Right atrium auricular region (tissue), 2 donors: ENCODE data around the gene SFXN5. TPM values are rescaled to one million over a fixed set of nuclear protein-coding genes. Genes with fewer than 3 reads are reported as not detected.

Experiments used
- DNase-seq: peaks from one replicate; pipeline ENCODE4 v3.0.0-alpha.2; 2019; ENCODE audit warnings: low spot score
- H3K27ac ChIP-seq, 2 donors: fragments of 200-600 bp; sonication (generic); 1 replicate in 1 of 2; 2 replicates in 1 of 2; pipeline ENCODE4 v1.5.1; 2016 to 2019
- H3K27me3 ChIP-seq, 2 donors: fragments of 200-600 bp; sonication (generic); one replicate each; pipeline versions ENCODE4 v1.5.1 to v1.6.0; 2017 to 2019
- H3K36me3 ChIP-seq: fragments of 200-600 bp; sonication (generic); one replicate; pipeline ENCODE4 v1.5.1; 2016
- H3K4me1 ChIP-seq, 2 donors: fragments of 200-600 bp; sonication (generic); one replicate each; pipeline versions ENCODE4 v1.5.1 to v1.6.0; 2017 to 2019
- H3K4me3 ChIP-seq, 2 donors: fragments of 200-600 bp; sonication (generic); 1 replicate in 1 of 2; 2 replicates in 1 of 2; pipeline ENCODE4 v1.5.1; 2017 to 2019; ENCODE audit warnings: mild to moderate bottlenecking in 1 of 2, moderate library complexity in 1 of 2
- H3K9me3 ChIP-seq, 2 donors: fragments of 200-600 bp; sonication (generic); one replicate each; pipeline ENCODE4 v1.5.1; 2019
- CTCF ChIP-seq, 2 donors: fragments of 200-600 bp; sonication (generic); IDR thresholded peaks; one replicate each; pipeline ENCODE4 v1.5.1; 2019; ENCODE audit warnings: antibody characterized with exemption in 2 of 2
- total RNA-seq, 2 donors: library from RNA; depleted of rRNA; stranded (reverse); fragments of >200 nt; gene quantifications; one replicate each; pipeline ENCODE4 v1.1.0, GENCODE V29; 2016

Gene SFXN5
- total RNA-seq, 2 donors from 2014 or later = 4.5 to 5.8 TPM

- H3K27me3 ChIP-seq = no peaks in the 10 kb centered on the region
- H3K4me1 ChIP-seq = no peaks in the 10 kb centered on the region
- no peaks in the 10 kb centered on the region for H3K9me3 ChIP-seq
- H3K4me3 ChIP-seq = no peak overlapping the region
- no peak overlapping the region for H3K27ac ChIP-seq
- H3K36me3 ChIP-seq = peaks cover 6% of the 10 kb centered on the region
- DNase-seq = no peak
- TF ChIP-seq CTCF (IDR thresholded peaks at IDR 0.05) = no peak
Measured at GRCh38 chr2:73018188-73018825, 53.2 kb downstream of the SFXN5 start.

- no peak overlapping the region for H3K4me3 ChIP-seq
- TF ChIP-seq CTCF (IDR thresholded peaks at IDR 0.05) = no peak
Measured at GRCh38 chr2:73013936-73014335, 57.6 kb downstream of the SFXN5 start.

GRCh38 chr2:73009177-73009839, 62.2 kb downstream of the SFXN5 start:
- Histone ChIP-seq H3K27ac (no peak overlapping the region), H3K4me3 (no peak overlapping the region), H3K4me1 (peaks cover 0 to 7% of the 10 kb centered on the region in 2 donors), H3K9me3 (no peaks in the 10 kb centered on the region), H3K36me3 (peaks cover 10% of the 10 kb centered on the region), H3K27me3 (no peaks in the 10 kb centered on the region)
- TF ChIP-seq CTCF (IDR thresholded peaks at IDR 0.05) = no peak
- peak; percentile 36 for DNase-seq

More at GRCh38 chr2:73013936-73014335, 57.6 kb downstream of the SFXN5 start:
- no peaks in the 10 kb centered on the region for H3K9me3 ChIP-seq
- H3K27me3 ChIP-seq = no peaks in the 10 kb centered on the region
- no peak overlapping the region for H3K27ac ChIP-seq
- no peak for DNase-seq
- H3K4me1 ChIP-seq = no peaks in the 10 kb centered on the region
- peaks cover 4% of the 10 kb centered on the region for H3K36me3 ChIP-seq

- Histone ChIP-seq H3K4me1 (peaks cover 0 to 7% of the 10 kb centered on the region in 2 donors), H3K9me3 (no peaks in the 10 kb centered on the region), H3K4me3 (no peak overlapping the region), H3K27ac (no peak overlapping the region), H3K36me3 (peaks cover 10% of the 10 kb centered on the region), H3K27me3 (no peaks in the 10 kb centered on the region)
- no peak for TF ChIP-seq CTCF (IDR thresholded peaks at IDR 0.05)
- DNase-seq = no peak
Measured at GRCh38 chr2:73008766-73009135, 62.8 kb downstream of the SFXN5 start.

GRCh38 chr2:73007991-73008765, 63.3 kb downstream of the SFXN5 start:
- H3K36me3 ChIP-seq = peaks cover 10% of the 10 kb centered on the region
- no peak overlapping the region for H3K27ac ChIP-seq
- no peak overlapping the region for H3K4me3 ChIP-seq
- DNase-seq = peak; percentile 13
- H3K9me3 ChIP-seq = no peaks in the 10 kb centered on the region
- TF ChIP-seq CTCF (IDR thresholded peaks at IDR 0.05) = no peak
- no peaks in the 10 kb centered on the region for H3K27me3 ChIP-seq
- peaks cover 0 to 7% of the 10 kb centered on the region in 2 donors for H3K4me1 ChIP-seq
